ENCODE results near the gene INPP5A.

The INPP5A gene

GRCh38 chr10:132745971-132746370 lies 208.4 kb downstream of the INPP5A start:
- no peak for DNase-seq (ENCODE audit: low spot score)

- DNase-seq (ENCODE audit: low spot score) = no peak
Measured at GRCh38 chr10:132746386-132746785, 208.8 kb downstream of the INPP5A start.

- DNase-seq (ENCODE audit: low spot score) = no peak
Measured at GRCh38 chr10:132746801-132747625, 209.4 kb downstream of the INPP5A start.

- no peak for DNase-seq (ENCODE audit: low spot score)
Measured at GRCh38 chr10:132748135-132748534, 210.5 kb downstream of the INPP5A start.

GRCh38 chr10:132748545-132749370 lies 211.2 kb downstream of the INPP5A start:
- DNase-seq (ENCODE audit: low spot score) = no peak

GRCh38 chr10:132749371-132749795 lies 211.8 kb downstream of the INPP5A start:
- DNase-seq (ENCODE audit: low spot score) = no peak

- no peak for DNase-seq (ENCODE audit: low spot score)
Measured at GRCh38 chr10:132750936-132751335, 213.3 kb downstream of the INPP5A start.

- DNase-seq (ENCODE audit: low spot score) = no peak
Measured at GRCh38 chr10:132752378-132752777, 214.8 kb downstream of the INPP5A start.

GRCh38 chr10:132752961-132753360 lies 215.4 kb downstream of the INPP5A start:
- no peak for DNase-seq (ENCODE audit: low spot score)

GRCh38 chr10:132753596-132753995 lies 216.0 kb downstream of the INPP5A start:
- DNase-seq (ENCODE audit: low spot score) = no peak

GRCh38 chr10:132754071-132754470 lies 216.5 kb downstream of the INPP5A start:
- DNase-seq (ENCODE audit: low spot score) = no peak

- no peak for DNase-seq (ENCODE audit: low spot score)
Measured at GRCh38 chr10:132755166-132755711, 217.7 kb downstream of the INPP5A start.

GRCh38 chr10:132756591-132756990 lies 219.0 kb downstream of the INPP5A start:
- no peak for DNase-seq (ENCODE audit: low spot score)

GRCh38 chr10:132757171-132757570 lies 219.6 kb downstream of the INPP5A start:
- no peak for DNase-seq (ENCODE audit: low spot score)

- DNase-seq (ENCODE audit: low spot score) = no peak
Measured at GRCh38 chr10:132758865-132759264, 221.3 kb downstream of the INPP5A start.

- DNase-seq (ENCODE audit: low spot score) = no peak
Measured at GRCh38 chr10:132761395-132762060, 223.9 kb downstream of the INPP5A start.

GRCh38 chr10:132762267-132762666 lies 224.7 kb downstream of the INPP5A start:
- no peak for DNase-seq (ENCODE audit: low spot score)

GRCh38 chr10:132763545-132763944 lies 226.0 kb downstream of the INPP5A start:
- no peak for DNase-seq (ENCODE audit: low spot score)

- DNase-seq (ENCODE audit: low spot score) = no peak
Measured at GRCh38 chr10:132764108-132764507, 226.5 kb downstream of the INPP5A start.

- no peak for DNase-seq (ENCODE audit: low spot score)
Measured at GRCh38 chr10:132765435-132765834, 227.8 kb downstream of the INPP5A start.

GRCh38 chr10:132766291-132766690 lies 228.7 kb downstream of the INPP5A start:
- DNase-seq (ENCODE audit: low spot score) = no peak
